ENCODE results near the gene BBC3.

The BBC3 gene

DNA sequence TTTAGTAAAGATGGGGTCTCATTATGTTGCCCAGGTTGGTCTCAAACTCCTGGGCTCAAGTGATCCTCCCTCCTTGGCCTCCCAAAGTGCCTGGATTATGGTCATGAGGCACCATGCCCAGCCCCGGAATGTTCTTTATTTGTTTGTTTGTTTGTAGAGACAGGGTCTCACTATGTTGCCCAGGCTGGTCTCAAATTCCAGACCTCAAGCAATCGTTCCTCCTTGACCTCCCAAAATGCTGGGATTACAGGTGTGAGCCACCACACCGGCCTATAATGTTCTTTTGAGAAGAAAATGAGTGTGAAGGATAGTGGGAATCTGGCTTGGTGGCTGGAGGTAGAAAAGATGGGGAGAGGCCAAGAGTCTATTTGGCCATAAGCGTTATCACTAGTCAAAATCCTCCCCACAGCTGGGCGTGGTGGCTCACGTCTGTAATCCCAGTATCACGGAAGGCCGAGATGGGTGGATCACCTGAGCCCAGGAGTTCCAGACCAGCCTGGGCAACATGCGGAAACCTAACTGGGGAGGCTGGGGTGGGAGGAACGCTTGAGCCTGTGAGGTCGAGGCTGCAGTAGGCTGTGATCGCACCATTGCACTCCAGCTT lies 5.2 kb upstream of the BBC3 start:
- no peak for DNase-seq (ENCODE audit: low read depth)
- no peak overlapping the region for H3K4me3 ChIP-seq (ENCODE audit: low read depth, low read length)

DNA sequence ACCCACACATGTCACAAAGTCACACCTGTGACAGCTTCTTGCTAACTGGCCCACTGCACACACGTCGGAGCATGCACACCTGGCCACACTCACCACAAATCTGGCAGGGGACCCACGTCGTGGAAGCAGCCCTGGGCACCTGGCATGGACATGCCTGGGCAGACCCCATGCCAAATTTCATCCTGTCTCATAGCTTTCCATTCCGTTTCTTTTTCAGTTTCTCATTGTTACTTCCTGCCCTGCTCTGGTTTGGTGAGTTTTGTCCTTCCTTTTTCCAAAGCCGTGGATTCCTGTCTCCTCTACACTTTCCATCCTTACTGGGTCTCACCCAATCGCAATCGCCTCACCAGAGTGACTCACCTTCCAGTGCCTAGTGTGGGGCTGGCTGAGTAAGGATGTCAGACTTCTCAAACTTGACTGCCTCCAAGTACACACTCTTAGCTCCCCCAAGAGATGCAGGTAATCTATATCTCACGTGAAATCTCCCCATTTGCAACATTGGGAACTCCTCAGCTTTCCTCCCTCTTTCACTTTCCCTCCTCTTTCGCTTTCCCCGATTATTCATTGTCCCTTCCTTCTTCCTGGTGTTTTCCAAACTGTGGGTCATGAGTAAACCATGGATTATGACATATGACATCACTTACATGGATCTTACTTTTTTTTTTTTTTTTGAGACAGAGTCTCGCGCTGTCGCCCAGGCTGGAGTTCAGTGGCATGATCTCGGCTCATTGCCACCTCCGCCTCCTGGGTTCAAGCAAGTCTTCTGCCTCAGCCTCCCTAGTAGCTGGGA lies 1.6 kb upstream of the BBC3 start:
- H3K4me3 ChIP-seq (ENCODE audit: low read depth, low read length) = peak overlapping the region; percentile 47

DNA sequence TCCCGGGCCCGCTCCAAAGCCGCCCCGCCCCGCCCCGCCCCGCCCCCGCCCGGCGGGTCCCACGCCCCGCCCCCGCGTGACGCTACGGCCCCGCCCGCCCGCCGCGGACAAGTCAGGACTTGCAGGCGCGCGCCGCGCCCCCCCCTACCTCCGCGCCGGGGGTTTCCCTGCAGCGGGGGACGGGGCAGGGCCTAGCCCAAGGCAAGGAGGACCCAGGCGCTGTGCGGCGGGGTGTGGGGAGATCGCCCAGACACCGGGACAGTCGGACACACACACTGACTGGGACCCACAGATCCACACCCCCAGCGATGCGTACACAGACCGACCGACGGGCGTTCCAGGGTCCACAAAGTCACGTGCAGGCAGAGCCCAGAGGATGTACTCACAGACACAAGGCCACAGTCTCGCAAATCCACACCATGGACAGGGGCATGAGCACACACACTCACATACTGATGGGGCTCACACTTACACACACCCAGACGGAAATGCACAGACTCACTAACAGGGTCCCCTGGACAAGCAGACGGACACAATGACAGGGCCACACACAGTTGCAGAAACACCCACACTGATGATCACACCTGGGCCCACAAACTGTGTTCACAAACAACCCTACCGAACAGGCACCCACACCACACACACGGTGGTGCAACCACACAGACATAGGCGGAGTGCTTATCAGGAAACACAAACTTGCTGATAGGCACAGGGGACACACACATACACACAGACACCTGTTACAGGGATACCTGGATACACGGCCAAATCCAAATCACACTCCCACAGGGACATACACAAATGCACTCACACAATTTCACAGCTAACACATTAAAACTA lies 436 bp upstream of the BBC3 start:
- DNase-seq (ENCODE audit: low read depth) = peak; percentile 69
- H3K4me3 ChIP-seq (ENCODE audit: low read depth, low read length) = peak overlapping the region; percentile 47

More for the DNA sequence above, 1.6 kb upstream of the BBC3 start:
- no peak for DNase-seq (ENCODE audit: low read depth)

DNA sequence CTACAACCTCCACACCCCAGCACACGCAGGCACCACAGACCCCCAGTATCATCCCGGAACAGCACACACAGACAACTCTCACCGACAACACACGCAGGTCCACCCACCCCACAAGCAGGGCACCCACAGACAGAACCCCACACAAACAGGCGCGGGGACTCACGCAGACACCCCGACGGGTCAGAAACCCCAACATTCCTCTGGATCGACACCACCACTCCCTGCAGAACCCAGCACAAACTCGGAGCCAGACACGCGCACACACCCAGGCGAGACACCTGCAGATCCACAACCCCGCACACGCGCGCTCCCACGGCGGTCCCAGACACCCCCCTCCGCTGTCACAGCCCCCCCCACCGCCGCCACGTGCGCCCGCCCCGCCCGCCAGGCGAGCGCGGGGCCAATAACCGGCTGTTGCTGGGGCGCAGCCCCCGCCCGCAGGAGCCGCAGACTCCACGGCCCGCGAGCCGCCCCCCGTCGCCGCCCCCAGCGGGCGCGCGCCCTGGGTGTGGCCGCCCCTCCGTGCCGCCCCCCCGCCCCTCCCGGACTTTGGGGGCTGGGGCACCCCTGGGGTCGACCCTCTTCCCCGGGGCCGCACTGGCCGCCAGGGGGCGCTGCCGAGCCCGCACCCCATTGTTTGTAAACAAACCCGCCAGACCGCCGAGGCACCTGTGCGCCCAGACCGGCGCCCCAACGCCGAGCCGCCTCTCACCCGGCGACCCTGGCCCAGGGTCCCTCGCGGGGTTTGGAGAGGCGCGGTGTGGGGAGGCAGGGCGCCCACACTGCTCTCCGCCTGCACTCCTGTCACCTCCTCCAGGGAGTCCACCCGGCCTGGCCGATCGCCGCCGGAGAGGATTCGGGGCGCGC lies 712 bp downstream of the BBC3 start:
- peak overlapping the region; percentile 71 for H3K4me3 ChIP-seq (ENCODE audit: low read depth, low read length)
- no peak for DNase-seq (ENCODE audit: low read depth)

DNA sequence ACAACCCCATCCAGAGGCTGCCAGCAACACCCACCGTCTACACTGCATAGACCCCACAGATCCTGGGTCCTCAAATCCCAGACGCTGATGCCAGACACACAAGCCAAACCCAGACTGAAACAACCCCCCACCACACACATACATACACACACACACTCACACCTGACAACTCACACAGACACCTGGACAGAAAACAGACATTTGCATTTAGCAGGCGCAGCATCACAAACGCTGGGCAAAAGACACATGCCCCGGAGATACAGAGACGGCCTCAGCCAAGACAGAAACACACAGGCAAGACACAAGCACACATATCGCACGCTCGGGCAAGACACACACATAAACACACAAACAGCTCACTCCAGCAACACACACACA lies 1.3 kb downstream of the BBC3 start:
- DNase-seq (ENCODE audit: low read depth) = no peak
- H3K4me3 ChIP-seq (ENCODE audit: low read depth, low read length) = peak overlapping the region; percentile 71

DNA sequence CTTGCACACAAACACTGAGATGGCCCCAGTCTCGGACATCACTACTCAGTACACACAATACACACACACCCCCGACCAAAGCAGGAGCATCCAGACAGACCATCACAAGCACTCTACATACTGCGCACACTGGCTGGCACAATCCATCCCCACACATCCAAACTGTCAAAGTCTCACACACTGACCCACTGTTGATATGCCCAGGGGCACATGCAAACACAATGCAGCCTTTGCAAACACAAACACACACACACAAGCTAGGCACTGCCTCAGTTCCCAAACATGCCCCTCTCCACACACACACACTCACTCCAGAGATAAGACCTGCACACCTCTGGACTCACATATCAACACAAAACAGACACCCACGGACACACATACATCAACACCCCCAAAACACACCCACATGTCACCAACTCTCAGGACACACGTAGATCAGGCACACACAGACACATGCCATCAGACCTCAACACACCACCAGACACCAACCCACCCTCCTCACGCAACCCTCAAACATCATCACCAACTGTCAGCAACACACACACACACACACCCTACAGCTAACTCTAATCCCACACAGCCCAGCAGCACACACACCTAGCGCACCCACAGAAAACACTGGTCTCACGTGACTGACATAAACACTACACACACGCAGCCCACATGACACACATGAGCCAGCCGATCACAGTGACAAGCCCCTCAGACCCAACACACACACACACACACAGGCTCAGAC lies 1.9 kb downstream of the BBC3 start:
- DNase-seq (ENCODE audit: low read depth) = no peak
- H3K4me3 ChIP-seq (ENCODE audit: low read depth, low read length) = peak overlapping the region; percentile 71

DNA sequence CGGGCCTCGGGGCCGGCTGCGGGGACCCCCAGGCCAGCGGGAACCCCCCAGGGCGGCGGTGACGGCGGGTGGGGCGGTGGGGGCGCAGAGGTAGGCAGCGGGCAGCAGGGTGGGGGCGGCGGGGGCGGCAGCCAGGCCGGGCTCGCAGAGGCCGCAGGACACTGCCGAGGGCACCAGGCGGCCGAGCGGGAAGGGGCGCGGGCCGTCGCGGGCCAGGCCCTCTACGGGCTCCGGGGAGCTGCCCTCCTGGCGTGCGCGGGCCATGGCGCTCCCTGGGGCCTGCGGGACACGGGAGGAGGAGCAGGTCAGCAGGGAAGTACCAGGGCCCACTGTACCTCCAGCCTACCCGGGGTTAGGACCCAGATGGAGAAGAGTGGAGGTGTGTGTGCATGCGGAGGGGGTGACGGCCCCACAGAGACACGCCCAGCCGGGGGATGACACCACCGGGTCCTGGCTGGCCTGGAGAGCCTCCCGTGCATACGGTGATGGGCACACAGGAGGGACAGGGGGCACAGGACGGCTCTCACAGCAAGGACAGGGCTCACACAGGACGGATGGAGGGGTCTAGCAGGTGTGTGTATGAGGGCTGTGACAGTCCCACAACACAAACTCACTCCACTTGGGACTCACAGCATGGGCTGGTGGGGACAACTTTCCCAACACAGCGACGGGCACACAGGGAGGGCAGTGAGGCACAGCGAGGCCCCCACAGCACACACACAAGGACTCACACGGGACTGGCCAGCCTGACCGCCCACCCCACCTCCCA lies 2.6 kb downstream of the BBC3 start:
- H3K4me3 ChIP-seq (ENCODE audit: low read depth, low read length) = peak overlapping the region; percentile 71
- no peak for DNase-seq (ENCODE audit: low read depth)

DNA sequence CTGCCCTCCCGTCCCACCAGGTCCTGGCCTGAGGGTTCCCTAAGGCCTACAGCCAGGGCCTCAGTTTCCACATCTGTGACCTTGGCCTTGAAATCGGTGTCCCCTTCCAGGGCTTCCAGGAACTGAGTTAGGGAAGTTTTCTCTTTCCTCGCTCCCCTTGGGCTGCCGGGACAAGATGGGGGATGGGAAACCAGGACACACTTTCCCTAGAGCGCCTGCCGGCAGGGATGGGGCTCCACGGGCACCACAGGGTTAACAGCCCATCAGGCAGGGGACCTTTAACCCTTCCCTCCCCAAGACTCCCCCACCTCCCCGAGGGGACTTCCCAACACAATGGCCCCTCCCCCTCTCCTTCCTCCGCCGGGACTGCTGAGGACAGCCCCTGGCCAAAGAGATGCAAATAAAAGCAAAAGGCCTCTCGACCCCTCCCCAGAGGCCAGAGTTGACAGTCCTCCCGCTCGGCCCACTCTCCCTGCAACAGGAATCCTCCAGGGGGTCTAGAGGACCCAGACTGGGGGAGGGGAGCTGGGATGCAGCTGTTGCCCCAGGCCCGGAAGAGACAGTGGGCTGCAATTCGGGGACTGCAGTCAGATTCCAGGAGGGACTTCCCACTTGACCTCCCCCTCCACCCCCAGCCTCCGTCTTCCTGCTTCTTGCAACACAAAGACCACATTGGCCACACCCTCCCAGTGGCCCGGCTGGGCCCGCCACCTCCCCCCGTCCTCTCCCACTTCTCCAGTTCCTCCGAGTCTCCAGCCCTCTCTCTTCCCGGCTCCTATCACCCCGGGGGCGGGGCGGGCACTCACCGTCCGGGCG lies 3.4 kb downstream of the BBC3 start:
- DNase-seq (ENCODE audit: low read depth) = peak; percentile 89
- peak overlapping the region; percentile 71 for H3K4me3 ChIP-seq (ENCODE audit: low read depth, low read length)

DNA sequence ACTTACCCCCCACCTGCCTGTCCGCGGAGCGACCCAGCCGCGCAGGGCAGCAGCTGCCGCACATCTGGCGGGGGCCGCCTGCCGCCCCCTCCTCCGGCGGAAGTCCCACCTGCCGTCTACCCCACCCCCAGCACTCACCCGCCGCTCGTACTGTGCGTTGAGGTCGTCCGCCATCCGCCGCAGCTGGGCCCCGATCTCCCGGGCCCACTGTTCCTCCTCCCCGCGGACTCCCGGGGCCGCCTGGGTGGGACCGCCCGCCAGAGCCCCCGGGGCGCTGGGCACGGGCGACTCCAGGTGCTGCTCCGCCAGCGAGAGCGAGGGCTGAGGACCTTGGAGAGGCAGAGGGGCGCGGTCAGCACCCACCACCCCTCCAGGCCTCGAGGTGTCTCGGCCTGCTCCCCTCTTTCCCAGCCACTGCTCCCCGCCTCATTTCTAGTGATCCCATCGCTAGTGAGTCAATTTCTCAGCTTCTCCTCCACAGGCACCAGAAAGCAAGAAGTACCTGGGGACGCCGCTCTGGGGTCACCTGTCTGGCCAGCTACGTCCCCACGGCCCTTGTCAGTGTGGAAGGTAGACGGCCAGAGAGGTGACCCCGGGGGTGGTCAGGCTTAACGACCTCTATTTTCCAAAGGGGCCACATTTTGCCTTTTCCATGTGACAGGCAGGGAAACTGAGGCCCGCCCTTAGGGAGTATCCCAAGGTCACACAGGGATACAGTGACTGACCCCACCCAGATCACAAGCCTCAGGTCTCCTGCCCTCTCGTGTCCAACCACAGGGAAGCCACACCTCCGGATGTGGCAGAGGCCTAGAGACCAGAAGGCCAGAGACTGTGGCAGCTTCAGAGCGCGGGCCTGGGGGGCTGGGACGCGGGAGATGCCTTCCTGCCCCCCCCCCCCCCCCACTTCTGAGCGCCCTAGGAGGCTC lies 4.3 kb downstream of the BBC3 start:
- H3K4me3 ChIP-seq (ENCODE audit: low read depth, low read length) = peak overlapping the region; percentile 71
- DNase-seq (ENCODE audit: low read depth) = no peak

DNA sequence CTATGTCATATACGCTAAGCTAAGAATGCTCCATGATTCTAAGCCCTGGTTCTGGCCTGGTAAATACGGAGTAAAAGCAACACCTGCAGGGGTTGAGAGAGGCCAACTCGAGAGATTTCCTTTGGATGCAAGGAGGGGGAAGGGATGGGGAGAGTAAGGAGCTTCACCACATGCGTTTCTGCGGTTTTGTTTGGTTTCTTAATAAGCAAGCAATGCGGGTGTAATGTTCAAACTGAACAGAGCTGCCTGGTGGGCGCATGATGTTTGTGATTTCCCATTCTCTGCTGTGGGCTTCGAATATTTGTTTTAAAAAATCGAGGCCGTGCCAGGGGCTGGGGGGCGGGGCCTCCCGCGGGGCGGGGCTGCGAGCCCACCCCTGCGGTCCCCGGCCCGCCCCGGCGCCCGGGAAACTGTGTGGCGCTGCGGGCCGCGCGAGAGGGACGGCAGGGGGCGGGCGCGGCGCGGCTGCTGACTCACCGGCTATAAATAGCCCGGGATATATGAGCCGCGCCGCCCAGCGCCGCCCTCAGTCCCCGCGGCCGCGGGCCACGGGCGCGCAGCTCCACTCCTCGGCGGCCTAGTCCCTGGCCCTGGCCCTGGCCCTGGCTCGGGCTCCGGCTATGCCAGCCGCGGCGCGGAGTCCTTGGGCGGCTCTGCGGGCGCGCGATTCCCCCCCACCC lies 5.1 kb downstream of the BBC3 start:
- peak; percentile 49 for DNase-seq (ENCODE audit: low read depth)
- H3K4me3 ChIP-seq (ENCODE audit: low read depth, low read length) = peak overlapping the region; percentile 71

DNA sequence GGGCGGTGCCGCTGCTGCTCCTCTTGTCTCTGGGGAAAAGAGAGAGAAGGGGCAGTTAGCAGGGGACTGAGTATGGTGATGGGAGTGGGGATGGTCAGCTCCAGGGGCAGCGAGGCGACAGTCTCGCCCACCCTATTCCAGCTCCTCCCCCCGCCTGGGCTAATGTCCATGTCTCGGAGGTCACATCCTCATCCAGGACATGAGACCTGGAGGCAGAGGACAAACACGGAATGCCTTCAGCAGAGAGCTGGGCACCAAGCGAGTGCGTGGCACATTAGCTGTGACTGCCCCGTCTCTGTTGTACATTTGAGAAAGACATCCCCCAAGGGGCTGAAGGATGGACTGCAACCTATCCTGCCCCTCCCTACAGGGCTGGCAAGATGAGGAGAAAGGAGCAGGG lies 9.1 kb downstream of the BBC3 start:
- DNase-seq (ENCODE audit: low read depth) = no peak
- no peak overlapping the region for H3K4me3 ChIP-seq (ENCODE audit: low read depth, low read length)

DNA sequence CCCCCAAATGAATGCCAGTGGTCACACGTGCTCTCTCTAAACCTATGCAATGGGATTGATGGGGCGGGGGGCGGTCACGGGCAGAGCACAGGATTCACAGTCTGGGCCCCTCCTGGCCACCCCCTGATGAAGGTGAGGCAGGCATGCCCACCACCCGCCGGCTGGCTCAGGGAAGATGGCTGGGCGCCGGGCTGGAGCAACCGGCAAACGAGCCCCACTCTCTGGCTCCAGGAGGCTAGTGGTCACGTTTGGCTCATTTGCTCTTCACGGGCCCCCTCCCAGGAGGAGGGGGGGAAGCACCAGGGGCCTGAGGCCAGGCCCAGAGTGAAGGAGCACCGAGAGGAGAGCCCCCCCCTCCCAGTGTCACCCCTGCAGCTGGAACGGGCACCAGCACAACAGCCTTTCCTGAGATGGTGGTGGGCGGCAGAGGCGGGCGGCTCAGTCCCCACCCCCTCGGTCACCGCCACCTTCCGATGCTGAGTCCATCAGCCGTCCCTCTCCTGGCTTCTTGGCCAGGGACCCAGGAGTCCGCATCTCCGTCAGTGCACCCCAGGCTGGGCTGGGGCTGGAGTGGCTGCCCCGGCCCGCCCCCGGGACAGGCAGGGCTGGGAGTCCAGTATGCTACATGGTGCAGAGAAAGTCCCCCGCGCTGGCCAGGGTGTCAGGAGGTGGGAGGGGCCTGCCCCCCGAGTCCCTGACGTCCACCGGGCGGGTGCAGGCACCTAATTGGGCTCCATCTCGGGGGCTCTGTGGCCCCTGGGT lies 9.7 kb downstream of the BBC3 start:
- no peak overlapping the region for H3K4me3 ChIP-seq (ENCODE audit: low read depth, low read length)
- no peak for DNase-seq (ENCODE audit: low read depth)

DNA sequence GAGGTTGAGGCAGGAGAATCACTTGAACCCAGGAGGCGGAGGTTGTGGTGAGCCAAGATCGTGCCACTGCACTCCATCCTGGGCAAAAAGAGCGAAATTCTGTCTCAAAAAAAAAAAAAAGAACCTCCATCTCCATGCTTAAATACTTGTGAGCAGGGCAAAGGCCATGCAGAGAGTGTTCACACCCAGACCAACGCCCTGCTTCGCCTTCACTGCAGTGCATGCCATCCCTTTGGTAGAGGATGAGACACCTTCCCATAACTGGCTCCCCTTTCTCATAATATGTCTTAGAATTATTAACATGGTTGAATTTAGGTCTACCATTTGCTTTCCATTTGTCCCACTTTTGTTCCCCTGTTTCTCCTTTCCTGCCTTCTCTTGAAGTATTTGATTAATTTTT lies 15.4 kb downstream of the BBC3 start:
- no peak overlapping the region for H3K4me3 ChIP-seq (ENCODE audit: low read depth, low read length)

DNA sequence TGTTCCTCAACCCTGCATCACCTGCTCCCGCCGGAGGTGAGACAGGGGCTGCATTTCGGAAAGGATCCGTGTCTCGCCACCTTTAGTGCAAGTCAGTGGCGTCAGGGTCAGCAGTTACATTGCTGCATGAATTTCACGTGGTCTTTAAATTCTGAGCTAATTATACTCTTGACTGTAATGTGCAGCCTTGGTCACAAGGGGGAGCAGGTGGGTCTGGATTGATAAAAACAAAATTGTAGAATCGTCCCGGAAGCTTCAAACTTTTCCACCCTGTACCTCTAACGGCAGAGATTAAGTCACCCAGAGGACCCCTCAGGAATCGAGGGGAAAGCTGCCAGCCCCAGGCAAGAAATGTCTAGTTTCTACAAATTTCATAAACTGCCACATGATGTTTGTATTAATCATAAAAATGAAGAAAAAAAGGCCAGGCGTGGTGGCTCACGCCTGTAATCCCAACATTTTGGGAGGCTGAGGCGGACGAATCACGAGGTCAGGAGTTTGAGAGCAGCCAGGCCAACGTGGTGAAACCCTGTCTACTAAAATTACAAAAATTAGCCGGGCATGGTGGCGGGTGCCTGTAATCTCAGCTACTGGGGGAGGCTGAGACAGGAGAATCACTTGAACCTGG lies 20.2 kb downstream of the BBC3 start:
- no peak overlapping the region for H3K4me3 ChIP-seq (ENCODE audit: low read depth, low read length)
- no peak for DNase-seq (ENCODE audit: low read depth)

More for the DNA sequence above, 15.4 kb downstream of the BBC3 start:
- DNase-seq (ENCODE audit: low read depth) = no peak

DNA sequence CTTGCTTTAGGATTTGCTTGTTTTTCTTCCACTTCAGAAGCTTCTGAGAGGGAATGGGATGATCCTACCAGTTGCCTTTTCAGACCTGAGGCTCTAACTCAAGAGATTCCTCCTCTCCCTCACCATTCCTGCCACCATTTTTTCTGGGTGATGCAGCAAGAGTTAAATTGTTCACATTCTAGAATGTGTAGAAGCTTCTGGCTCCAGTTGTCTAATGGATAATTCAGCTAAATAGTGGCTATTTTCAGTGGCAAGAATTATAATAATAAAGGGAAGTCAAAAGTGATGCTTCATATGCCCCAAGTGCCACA lies 20.9 kb downstream of the BBC3 start:
- H3K4me3 ChIP-seq (ENCODE audit: low read depth, low read length) = no peak overlapping the region
- DNase-seq (ENCODE audit: low read depth) = no peak
